ENCODE data around the gene SUV39H2. TPM values are rescaled to one million over a fixed set of nuclear protein-coding genes. Genes with fewer than 3 reads are reported as not detected.

The SUV39H2 gene
- total RNA-seq, 6 experiments from 2014 or later, result 2.8 to 6.0 (median 4.1) TPM

DNA sequence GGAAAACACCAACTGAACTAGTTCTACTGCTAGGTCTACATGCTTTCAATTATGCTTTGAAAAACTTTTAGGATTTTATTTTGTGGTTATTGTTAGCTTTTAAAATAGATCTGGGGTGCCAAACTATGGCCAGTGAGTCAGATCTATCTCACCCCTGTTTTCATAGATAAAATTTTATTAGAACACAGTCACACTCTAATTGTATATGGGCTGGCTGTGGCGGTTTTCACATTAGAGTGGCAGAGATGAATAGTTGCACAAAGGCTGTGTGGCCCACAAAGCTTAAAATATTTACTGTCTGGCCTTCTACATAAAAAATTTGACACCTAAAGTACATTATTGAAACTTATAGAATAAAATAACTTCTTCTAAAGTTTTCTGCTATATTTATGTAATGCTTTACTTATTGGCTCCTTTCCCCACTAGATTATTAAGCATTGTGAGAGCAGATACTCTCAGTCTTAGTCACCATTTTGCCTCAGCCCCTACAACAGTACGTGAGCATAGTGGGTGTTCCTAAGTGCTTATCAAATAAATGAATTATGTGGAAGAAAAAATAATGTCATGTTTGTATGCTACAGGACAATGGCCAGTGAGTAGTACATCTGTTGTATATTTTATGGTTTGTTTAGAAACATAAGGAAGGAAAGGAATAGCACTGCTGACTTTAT, 5.4 kb upstream of the SUV39H2 start:
- TF ChIP-seq, protein P1, sequence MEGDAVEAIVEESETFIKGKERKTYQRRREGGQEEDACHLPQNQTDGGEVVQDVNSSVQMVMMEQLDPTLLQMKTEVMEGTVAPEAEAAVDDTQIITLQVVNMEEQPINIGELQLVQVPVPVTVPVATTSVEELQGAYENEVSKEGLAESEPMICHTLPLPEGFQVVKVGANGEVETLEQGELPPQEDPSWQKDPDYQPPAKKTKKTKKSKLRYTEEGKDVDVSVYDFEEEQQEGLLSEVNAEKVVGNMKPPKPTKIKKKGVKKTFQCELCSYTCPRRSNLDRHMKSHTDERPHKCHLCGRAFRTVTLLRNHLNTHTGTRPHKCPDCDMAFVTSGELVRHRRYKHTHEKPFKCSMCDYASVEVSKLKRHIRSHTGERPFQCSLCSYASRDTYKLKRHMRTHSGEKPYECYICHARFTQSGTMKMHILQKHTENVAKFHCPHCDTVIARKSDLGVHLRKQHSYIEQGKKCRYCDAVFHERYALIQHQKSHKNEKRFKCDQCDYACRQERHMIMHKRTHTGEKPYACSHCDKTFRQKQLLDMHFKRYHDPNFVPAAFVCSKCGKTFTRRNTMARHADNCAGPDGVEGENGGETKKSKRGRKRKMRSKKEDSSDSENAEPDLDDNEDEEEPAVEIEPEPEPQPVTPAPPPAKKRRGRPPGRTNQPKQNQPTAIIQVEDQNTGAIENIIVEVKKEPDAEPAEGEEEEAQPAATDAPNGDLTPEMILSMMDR (IDR thresholded peaks at IDR 0.05), result no peak
- TF ChIP-seq POLR2A (IDR thresholded peaks at IDR 0.05), result no peak
- Histone ChIP-seq H3K9me3 (no peaks in the 10 kb centered on the region), H3K27ac (no peak overlapping the region), H3K36me3 (peaks cover 0 to 16% (median 1%) of the 10 kb centered on the region in 4 donors), H3K4me1 (peaks cover 0 to 5% (median 0%) of the 10 kb centered on the region in 4 donors), H3K27me3 (no peaks in the 10 kb centered on the region), H3K4me3 (no peak overlapping the region)
- no peak for ATAC-seq
- WGBS (ENCODE audit: insufficient coverage, low coverage, low lambda C conversion rate, missing lambda C conversion rate), result 69% methylated on average over 2 of the region's 2 CpGs
- intact Hi-C loops (cut with DNase I), result no loop called here
- no peak for DNase-seq

DNA sequence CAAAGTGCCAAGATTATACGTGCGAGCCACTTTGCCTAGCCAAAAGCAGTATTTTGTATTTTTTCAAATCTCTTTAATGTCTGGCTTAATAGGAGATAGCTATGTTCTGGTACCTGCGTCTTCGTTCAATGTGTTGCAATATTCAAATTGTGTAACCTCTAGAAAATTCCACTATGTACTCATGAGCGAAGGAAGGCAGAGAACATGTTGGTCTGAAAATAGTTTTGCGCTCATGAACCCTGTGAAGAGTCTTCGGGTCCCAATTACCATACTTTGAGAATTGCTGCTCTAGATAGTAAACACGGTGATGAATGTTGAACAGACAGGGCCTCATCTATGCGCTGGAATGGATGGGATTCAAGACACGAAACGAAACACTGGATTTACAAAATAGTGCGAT, 2.7 kb upstream of the SUV39H2 start:
- peaks cover 0 to 3% (median 0%) of the 10 kb centered on the region in 4 donors for H3K36me3 ChIP-seq
- intact Hi-C loops (cut with DNase I), result no loop called here
- H3K27me3 ChIP-seq, result no peaks in the 10 kb centered on the region
- DNase-seq (no peak), ATAC-seq (peak in 1 of 4 donors; percentile 5)
- WGBS (ENCODE audit: insufficient coverage, low coverage, low lambda C conversion rate, missing lambda C conversion rate), result 67% methylated on average over 12 of the region's 12 CpGs
- no peak overlapping the region for H3K4me3 ChIP-seq
- TF ChIP-seq, protein P1 (IDR thresholded peaks at IDR 0.05), result no peak
- peaks cover 0 to 10% (median 0%) of the 10 kb centered on the region in 4 donors for H3K4me1 ChIP-seq
- H3K9me3 ChIP-seq, result no peaks in the 10 kb centered on the region
- peak overlapping the region in 1 of 3 donors; percentile 46 for H3K27ac ChIP-seq

DNA sequence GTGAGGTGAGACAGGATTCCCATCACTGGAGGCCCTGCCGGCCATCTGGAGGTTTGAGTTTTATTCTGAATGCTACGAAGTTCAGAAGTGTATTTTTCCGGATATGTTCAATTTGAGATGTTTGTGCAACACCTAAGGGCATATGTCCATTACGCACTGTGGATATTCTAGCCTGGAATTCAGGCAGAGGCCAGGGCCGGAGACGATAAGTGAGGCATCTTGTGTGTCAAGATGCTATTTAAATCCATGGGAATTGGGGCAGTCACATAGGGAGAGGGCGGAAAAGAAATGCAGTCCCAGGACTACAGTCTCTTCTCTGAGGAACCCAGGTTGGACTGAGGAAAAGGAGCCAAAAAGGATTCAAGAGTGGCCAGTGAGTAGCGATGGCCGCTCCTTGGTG, 1.9 kb upstream of the SUV39H2 start:
- intact Hi-C loops (cut with DNase I), result no loop called here
- no peaks in the 10 kb centered on the region for H3K27me3 ChIP-seq
- H3K36me3 ChIP-seq, result no peaks in the 10 kb centered on the region
- ATAC-seq (no peak), DNase-seq (no peak)
- no peak overlapping the region for H3K27ac ChIP-seq
- 82% methylated on average over 9 of the region's 9 CpGs for WGBS (ENCODE audit: insufficient coverage, low coverage, low lambda C conversion rate, missing lambda C conversion rate)
- H3K9me3 ChIP-seq, result no peaks in the 10 kb centered on the region
- H3K4me3 ChIP-seq, result no peak overlapping the region
- peaks cover 0 to 10% (median 0%) of the 10 kb centered on the region in 4 donors for H3K4me1 ChIP-seq
- no peak for TF ChIP-seq POLR2A (IDR thresholded peaks at IDR 0.05)
- TF ChIP-seq, protein P1 (IDR thresholded peaks at IDR 0.05), result no peak

DNA sequence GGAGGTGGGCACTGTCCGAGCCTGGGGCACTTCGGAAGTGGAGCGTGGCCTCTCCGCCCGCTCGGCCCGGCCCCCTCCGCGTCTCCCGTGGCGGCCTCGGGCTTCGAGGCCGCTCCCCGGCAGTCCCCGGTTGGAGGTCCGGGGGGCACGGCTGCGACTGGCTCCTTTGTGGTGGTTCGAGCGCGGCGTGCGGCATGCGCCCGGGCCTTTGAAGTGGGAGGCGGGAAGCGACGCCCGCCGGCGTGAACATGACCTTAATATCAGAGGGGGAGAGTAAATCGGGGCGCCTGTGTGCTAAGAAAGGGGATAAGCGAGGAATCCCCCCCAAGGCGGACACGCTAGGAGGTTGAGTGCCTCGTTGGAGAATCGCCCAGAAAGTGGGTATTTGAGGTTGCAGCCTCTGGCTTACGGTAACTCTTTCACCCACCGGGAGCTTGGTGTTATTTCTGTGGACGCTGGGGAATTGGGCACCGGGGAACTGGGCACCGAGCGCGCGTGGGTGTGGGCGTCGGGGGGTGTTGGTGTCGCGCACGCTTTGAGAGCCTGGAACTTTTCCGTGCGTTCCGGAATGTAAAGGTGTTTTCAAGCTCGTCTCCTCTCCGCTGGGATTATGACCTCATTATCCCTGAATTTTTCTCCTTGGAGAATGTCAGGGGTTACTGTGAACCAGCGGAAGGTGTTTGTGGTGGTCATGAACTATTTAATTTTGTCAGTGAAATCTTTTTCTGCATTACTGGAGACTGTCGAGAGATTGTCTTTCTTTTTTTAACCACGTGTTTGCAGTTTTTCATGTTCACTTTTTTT, 660 bp downstream of the SUV39H2 start:
- Histone ChIP-seq H3K4me3 (peak overlapping the region; percentile 88 to 94 (median 92)), H3K4me1 (peaks cover 0 to 10% (median 0%) of the 10 kb centered on the region in 4 donors), H3K9me3 (no peaks in the 10 kb centered on the region), H3K36me3 (no peaks in the 10 kb centered on the region), H3K27ac (peak overlapping the region; percentile 56 to 95 (median 85)), H3K27me3 (no peaks in the 10 kb centered on the region)
- ATAC-seq (peak in 1 of 4 donors; percentile 3), DNase-seq (peak in 1 of 3 donors; percentile 29)
- TF ChIP-seq, protein P1 (IDR thresholded peaks at IDR 0.05), result no peak
- no peak for TF ChIP-seq POLR2A (IDR thresholded peaks at IDR 0.05)
- under 1% methylated on average over 48 of the region's 60 CpGs for WGBS (ENCODE audit: insufficient coverage, low coverage, low lambda C conversion rate, missing lambda C conversion rate)
- intact Hi-C loops (cut with DNase I), result no loop called here
